Measurements from ENCODE around the gene PPP1R3E. TPM values are rescaled to one million over a fixed set of nuclear protein-coding genes. Genes with fewer than 3 reads are reported as not detected.
"Not testable (repeated sequence)": the region's sequence is repeated elsewhere in the genome, so short reads cannot be mapped to it uniquely, and the experiment has no call there.

Gene PPP1R3E
- total RNA-seq, 1 donor from 2014 or later, result 5.1 TPM

DNA sequence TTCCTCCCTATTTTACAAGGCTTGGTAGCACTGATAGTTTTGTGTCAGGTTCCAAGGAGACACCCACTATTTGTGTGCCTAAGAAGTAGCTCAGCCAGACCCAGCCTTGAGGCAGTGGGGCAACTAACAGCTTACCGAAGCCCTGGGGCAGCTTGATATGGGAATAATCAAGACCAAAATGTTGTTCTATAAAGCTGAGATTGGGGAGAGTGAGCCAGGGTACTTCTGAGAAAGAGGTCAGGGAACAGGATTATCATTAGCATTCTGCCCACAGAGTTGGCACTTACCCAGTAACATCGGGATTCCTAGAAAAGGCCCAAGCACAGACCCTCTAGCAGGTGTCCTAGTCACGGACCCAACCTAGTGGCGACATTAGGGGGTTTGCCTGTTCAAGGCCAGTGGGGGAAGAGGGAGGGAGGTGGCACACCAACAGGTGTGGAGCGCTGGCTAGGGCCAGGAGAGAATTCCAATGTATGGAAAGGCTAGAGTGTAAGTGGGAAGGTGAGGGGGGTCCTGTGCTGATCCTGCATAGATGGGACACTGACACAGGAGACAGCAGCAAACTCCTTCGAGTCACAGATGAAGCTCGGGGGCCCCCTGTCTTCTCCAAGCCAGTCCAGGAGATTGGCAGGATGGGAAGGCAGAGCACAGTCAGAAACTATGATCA lies 4.9 kb downstream of the PPP1R3E start:
- ATAC-seq, result no peak

DNA sequence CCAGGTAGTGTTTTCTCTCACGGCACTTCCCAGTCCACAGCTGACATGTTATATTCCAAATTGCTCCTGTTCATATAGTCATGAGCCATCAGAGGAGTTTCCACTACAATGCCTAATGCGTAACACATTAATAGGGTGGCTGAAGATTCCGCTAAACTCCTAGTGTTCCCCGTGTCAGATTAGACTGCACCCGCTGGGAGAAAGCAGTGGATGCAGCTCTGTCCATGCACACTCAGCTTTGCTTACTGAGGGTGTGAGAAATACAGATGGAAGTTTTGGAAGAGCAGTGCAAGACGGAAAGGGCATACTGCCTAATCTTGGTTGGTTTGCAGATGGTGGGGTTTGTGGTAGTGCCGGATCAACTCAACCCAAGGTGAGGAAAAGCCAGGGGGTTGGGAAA lies 5.6 kb downstream of the PPP1R3E start:
- ATAC-seq, result no peak

DNA sequence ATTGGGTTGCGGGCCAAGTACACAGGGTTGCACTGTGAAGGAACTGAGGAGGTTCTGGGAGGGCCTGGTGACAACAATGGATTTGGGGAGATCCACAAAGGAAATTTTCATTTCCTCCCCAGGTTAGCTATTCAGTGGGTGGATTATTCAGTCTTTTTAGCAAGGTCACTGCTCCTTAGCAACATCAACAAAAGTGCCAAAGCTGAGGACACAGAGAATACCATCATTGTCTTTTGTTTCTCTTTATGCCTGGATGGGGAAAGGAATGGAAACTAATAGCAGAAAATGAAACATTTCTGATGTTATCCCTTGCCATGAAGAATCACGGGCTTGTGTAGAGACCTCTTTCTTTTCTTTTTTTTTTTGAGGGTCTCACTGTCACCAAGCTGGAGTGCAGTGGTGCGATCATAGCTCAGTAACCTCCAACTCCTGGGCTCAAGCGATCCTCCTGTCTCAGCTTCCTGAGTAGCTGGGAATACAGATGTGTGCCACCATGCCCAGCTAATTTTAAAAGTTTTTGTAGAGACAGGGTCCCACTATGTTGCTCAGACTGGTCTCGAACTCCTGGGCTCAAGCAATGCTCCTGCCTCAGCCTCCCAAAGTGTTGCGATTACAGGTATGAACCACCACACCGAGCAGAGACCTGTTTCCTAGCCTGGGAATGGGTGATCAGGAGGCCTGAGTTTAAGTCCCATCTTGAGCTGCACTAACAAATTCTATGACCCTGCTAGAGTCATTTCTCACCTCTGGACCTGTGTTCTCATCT lies 6.5 kb downstream of the PPP1R3E start:
- no peak for ATAC-seq

DNA sequence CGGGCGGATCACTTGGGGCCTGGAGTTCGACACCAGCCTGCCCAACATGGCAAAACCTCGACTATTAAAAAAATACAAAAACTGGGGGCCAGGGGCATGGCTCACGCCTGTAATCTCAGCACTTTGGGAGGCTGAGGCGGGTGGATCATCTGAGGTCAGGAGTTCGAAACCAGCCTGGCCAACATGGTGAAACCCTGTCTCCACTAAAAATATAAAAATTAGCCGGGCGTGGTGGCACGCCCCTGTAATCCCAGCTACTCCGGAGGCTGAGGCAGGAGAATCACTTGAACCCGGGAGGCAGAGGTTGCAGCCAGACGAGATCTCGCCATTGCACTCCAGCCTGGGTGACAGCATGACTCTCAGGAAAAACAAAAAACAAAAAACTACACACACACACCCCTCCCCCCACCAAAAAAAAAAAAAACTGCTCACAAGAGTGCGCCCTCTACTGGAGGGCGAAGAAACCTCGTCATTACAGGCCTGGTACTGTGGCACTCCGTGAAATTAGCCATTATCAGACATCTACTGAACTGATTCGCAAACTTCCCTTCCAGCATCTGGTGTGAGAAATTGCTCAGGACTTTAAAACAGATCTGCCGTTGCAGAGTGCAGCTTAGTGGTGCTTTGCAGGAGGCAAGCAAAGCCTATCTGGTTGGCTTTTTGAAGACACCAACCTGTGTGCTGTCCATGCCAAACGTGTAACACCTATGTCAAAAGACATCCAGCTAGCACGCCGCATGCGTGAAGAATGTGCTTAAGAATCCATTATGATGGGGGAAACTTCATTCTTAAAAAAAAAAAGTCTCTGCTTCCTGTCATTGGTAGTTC lies 7.7 kb downstream of the PPP1R3E start:
- peak; percentile 40 for ATAC-seq

DNA sequence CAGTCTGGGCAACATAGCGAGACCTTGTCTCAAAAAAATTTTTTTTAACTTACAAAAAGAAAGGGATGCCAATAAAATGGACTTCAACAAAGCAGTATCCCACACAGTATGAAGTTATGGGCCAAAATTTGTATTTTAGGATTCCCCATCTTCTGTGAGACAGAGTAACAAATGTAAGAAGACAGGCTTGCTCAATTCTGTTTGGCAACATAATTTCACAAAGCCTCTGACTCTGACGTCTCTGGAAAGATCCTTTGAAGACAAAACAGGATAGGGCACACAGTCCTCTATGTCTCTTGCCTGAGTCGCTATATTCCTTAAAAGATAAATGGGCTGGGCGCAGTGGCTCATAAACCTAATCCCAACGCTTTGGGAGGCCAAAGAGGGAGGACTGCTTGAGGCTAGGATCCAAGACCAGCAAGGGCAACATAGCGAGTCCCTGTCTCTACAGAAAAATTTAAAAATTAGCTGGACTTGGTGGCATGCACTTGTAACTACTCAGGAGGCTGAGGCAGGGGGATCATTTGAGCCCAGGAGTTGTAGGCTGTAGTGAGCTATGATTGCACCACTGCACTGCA lies 15.7 kb downstream of the PPP1R3E start:
- no peak for ATAC-seq

DNA sequence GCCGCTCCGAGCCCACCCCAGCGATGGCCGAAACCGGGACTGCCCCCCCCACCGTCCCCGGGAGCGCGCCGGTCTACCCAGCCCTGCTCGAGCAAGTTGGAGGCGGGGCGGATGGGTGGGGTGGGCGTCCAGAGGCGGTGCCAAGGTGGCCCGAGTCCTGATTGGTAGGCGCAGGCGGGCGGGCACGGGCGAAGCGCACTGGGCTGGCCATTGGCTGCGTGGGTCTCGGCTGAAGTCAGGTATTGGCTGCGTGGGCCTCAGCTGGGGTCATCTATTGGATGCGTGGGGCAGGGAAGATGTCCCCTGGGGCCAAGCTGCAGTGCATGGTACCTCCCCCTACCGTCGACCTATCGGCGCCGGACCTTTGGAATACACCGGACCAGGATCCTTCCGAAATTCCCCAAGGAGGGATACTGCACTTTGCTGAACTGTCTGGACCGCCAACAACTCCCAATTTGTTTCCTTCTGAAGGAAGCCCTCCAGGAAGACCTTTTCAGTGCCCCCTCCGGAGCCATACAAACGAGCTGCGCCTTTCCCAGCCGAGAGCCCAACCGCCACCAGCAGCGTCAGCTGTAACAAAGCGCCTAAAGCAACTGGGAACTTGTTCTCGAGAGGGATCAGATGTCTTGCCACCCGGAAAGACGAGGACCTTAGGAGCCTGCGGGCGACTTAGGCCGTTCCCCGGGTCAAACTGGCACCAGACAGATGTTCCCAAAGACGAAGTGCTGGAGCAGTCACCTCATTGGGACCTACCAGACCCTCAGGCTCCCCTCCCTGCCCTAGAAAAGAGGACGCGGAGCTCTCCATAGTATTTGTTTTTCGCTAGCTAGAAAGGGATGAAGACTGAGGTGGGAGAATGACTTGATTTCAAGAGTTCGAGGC lies 16.4 kb downstream of the PPP1R3E start, which contains the start of gene HOMEZ:
HOMEZ (minus strand) TSS at position 113 of the 882 bp plus-strand sequence. CDS start 180 bp downstream, outside the sequence.
- ATAC-seq, result peak; percentile 99

DNA sequence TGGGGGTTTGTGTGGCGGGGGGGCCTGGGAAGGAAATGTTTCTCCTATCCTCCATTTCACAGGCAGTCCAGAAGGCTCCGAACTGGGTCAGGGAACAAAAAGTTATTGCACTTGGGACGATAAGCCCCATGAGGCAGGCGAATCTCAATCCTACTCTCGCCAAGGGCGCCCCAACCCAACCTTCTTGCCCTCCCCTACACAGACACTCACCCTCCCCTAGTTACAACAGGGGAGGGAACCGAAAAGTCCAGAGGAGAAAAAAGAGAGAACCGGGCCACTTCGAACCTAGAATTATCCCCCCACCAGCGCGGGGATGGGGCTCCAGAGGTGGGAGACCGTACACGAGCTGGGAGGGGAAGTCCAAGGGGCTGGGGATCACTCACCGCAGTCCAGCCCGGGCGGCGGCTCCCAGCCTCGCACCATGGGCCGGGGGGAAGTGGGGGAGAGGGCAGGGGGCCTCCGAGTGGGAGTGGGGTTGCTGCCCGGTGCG lies 17.1 kb downstream of the PPP1R3E start:
- ATAC-seq, result peak; percentile 28

DNA sequence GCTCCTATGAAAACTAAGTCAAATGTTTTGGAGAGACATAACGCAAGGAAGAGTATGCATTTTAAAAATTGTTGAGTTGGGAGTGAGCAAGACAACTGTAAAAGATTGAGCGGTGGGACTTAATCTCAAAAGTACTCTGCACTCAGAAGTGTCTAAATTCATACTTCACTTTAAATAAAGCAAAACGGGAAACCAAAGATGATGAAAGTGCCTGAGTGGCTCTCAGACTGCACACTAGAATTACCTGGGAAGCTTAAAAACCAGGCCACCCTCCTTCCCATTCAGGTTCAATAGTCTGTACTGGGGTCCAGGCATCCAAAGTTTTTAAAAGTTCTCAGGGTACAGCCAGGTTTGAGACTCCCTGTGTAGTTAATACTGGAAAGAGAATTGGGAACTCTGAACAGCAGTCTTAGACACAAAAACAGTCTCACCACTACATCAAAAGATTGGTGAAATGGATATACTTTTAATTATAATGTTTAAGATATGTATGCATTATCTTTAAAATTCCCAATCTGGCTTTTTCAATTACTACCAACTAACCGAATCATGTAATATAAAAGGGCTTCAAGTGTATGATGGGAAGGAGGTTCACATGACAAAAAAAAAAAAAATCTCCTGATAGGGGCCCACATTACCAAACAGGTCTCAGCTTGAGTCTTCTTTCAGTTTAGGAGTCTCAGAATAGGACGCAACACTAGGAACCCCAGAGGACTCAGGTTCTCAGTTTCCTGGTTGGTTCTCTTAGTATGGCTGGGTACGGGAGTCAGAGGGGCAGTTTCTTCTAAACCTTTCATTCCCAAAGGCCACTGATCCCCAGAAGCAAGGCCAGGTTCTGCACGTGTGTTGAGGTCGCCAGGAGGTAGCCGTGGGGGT lies 17.8 kb downstream of the PPP1R3E start:
- ATAC-seq, result no peak

DNA sequence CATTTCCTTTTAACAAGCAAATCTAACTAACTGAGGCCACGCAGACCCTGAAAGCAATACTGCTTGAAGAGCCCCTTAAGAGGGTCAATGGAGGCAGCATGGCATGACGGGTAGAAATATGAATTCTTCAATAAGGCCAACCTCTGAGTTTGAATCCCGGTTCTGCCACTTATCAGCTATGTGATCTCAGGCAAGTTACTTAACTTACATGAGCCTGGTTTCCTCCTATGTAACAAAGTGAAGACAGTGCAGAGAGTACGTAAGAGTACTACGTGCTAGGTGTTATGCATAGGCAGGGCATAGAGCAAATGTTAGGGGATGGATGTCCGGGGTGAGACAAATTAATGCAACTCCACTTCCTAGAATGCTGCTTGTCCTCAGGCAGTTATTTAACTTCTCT lies 21.4 kb downstream of the PPP1R3E start:
- no peak for ATAC-seq

DNA sequence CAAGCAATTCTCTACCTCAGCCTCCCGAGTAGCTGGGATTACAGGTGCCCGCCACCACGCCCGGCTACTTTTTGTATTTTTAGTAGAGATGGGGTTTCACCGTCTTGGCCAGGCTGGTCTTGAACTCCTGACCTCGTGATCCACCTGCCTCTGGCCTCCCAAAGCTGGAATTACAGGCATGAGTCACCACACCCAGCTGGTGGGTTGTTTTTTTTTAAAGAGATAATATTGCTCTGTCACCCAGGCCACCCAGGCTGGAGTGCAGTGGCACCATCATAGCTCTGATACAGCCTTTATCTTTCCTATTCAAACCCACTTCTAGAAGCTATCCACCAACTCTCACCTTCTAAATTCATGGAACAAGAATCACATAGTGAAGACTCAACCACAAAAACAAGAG lies 24.7 kb downstream of the PPP1R3E start:
- ATAC-seq, result not testable (repeated sequence)

DNA sequence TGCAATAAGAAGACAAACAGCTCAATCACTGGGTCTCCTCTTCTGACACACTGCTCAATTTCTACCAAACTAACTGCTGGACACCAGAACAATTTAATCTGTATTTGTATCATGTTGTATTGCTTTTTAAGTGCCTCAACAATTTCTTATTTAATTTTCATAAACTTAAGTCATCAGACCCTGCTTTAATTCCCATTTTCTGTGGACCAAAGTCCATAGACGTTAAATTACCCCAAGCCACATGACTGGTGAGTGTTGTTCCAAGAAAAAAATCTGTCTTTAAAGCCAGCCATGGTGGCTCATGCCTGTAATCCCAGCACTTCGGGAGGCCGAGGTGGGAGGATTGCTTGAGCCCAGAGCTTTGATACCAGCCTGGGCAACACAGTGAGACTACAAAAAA lies 25.5 kb downstream of the PPP1R3E start:
- no peak for ATAC-seq

DNA sequence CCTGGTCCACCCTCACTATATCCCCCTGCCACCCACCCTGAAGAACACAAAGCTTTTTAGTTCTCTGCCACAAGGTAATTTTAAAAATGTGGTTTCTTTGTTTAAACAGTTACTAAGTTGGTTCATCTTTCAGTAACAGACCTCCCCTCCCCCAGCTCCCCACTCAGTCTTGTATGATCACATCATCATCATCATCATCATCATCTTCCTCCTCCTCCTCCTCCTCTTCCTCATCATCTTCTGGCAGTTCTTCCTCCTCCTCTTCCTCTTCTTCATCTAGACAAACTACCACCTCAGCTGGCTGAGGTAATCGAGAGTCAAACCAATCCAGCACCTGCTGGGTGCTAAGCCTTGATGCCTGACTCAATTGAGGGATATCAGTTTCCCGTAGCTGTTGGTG lies 27.2 kb downstream of the PPP1R3E start:
- no peak for ATAC-seq

DNA sequence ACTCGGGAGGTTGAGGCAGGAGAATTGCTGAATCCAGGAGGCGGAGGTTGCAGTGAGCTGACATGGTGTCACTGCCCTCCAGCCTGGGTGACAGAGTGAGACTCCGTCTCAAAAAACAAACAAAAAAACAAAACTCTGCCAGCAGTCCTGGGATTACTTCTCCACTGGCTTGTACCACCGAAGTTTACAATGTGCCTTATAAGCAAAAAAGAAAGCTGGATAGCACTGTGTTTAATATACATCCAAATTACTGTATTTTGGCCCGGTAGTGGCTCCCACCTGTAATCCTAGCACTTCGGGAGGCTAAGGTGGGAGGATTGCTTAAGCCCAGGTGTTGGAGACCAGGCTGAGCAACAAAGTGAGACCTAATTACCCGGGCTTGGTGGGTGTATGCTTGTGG lies 33.5 kb downstream of the PPP1R3E start:
- no peak for ATAC-seq

DNA sequence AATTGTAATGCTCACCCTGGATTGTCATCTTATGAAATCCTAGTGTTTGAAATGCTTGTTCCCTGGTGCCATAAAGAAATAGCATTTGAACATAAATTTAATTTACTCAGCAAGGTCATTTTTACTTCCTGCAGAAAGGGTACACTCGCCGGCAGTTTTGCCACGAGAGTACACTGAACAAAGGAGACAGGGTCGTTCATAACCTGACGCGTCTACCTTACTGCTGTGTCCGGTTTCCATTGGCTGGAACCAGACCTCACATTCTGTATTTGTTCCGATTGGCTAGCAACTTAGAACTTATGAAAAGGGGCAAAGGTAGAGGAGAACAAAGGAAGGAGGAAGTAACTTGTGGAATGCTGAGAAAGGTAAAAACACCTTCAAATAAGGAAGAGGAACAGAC lies 41.8 kb downstream of the PPP1R3E start:
- ATAC-seq, result not testable (repeated sequence)

DNA sequence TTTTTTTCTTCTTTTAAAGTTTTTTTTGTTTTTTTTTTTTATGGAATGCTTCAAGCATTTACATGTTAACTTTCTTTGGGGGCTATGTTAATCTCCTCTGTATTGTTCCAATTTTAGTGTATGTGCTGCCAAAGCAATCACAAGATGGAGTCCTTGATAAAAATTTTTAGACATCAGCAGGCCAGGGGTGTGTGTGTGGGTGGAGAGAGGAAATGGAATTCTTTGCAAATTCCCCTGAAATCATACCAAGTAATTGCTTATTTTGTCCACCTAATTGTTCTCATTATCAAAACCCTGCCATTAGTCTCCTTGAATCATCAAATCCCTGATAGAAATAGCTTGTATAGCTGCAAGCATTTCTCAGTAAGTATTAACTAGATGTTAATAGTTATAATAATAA lies 43.2 kb downstream of the PPP1R3E start:
- no peak for ATAC-seq

DNA sequence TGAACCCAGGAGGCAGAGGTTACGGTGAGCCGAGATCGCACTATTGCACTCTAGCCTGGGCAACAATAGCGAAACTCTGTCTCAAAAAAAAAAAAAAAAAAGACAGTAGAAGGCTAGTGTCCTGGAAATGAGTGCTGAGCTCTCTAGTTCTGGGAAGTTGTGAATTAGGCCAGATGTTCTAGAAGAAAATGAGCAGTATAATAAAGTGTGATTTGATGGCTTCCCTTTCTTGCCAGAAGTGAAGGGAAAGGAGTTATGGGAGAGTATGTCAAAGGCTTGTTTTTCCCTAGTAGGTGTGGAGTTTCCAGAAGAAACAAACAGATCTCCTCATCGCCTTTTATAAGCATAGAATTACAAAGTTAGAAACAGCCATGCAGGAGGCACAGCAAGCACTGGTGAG lies 44.4 kb downstream of the PPP1R3E start:
- ATAC-seq, result no peak

DNA sequence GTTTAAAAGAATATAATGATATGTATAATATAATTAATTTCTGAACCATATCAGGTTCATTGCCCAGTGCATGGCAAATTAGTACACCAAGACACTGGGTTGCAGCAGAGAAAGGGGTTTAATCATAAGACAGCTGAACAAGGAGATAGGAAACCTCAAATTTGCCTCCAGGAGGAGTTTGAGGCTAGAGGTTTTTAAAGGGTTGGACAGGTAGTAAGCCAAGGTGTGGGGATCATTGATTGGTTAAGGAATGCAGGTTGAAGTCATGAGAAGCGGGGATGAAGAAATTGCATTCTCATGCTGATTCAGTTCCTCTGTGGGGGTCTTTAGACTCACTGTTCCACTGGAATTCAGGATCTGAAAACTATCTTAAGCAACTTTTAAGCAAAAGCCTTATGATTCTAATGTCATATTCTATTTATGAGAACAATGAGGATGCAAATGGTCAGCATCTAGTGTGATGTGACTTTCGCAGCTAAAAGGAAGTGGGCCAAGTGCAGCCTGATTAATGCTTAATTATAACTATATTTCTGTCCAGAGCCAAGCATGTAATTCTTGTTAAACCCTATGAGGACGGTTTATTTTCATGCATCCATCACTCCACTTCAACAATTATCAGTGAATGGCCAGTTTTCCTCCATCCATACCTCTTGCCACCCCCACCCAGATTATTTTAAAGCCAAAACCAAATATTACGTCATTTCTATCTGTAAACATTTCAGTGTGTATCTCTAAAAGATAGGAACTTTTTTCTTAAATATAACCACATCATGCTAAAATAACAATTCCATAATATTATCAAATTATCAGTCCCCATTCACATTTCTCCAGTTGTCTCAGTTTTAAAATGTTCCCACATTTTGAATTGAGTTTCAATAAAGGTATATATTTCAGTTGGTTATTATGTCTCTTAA lies 50.0 kb downstream of the PPP1R3E start:
- no peak for ATAC-seq

DNA sequence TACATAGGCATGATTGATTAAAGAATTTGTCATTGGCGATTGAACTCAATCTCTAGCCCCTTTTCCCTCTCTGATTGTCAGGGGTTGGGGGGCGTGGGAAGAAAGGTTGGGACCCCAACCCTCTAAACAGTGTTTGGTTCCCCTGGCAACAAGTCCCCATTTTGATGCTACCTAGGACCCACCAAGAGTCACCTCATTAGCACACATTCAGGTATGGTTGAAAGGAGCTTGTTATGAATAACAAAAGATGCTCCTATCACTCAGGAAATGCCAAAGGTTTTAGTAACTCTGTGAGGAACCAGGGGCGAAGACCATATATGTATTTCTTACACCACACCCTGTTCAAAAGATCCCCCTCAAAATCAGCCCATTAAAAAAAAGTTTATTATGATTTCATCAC lies 50.7 kb downstream of the PPP1R3E start:
- ATAC-seq, result no peak

DNA sequence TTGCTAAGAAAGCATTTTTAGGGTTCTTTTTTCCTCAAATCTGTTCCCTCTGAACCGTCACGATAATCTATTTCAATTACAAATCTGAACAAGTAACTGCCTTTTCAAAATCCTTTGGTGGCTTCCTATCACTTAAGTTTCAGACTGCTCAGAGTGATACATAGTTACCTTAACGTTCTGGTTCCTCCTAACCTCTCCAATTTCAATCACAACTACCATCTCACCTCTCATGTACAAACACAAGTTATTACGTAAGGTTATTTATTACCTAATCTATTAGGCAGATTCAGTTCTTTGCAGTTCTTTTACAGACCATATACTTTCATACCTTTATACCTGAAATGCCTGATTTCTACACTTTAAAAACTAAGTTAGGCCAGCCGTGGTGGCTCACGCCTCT lies 52.8 kb downstream of the PPP1R3E start:
- ATAC-seq, result no peak

DNA sequence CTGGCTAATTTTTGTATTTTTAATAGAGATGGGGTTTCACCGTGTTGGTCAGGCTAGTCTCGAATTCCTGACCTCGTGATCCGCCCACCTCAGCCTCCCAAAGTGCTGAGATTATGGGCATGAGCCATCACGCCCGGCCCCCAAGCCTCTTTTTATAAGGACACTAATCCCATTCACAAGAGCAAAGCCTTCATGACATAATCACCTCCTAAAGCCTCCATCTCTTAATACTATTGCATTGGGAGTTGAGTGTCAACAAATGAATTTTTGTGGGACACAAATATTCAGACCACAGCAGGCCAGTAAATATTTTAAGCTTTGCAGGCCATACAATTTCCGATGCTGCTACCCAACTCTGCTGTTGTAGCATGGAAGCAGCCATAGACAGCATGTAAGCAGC lies 54.1 kb downstream of the PPP1R3E start:
- ATAC-seq, result no peak

Data from esophagus mucosa (tissue), 1 donor.